T-helper 1 cell (primary cell): ENCODE measurements around the gene ACSS2.

ENCODE experiments used
- DNase-seq, 5 donors: peaks; one replicate each; pipeline ENCODE4 v3.0.0-alpha.2; 2012 to 2020
- total RNA-seq, 4 donors: gene quantifications; one replicate each; lab custom pipeline; 2026; lab: John Stamatoyannopoulos, UW

Gene ACSS2, protein sequence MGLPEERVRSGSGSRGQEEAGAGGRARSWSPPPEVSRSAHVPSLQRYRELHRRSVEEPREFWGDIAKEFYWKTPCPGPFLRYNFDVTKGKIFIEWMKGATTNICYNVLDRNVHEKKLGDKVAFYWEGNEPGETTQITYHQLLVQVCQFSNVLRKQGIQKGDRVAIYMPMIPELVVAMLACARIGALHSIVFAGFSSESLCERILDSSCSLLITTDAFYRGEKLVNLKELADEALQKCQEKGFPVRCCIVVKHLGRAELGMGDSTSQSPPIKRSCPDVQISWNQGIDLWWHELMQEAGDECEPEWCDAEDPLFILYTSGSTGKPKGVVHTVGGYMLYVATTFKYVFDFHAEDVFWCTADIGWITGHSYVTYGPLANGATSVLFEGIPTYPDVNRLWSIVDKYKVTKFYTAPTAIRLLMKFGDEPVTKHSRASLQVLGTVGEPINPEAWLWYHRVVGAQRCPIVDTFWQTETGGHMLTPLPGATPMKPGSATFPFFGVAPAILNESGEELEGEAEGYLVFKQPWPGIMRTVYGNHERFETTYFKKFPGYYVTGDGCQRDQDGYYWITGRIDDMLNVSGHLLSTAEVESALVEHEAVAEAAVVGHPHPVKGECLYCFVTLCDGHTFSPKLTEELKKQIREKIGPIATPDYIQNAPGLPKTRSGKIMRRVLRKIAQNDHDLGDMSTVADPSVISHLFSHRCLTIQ
- 10.1 to 20.4 (median 16.6) reads per million in 4 donors for total RNA-seq

DNA sequence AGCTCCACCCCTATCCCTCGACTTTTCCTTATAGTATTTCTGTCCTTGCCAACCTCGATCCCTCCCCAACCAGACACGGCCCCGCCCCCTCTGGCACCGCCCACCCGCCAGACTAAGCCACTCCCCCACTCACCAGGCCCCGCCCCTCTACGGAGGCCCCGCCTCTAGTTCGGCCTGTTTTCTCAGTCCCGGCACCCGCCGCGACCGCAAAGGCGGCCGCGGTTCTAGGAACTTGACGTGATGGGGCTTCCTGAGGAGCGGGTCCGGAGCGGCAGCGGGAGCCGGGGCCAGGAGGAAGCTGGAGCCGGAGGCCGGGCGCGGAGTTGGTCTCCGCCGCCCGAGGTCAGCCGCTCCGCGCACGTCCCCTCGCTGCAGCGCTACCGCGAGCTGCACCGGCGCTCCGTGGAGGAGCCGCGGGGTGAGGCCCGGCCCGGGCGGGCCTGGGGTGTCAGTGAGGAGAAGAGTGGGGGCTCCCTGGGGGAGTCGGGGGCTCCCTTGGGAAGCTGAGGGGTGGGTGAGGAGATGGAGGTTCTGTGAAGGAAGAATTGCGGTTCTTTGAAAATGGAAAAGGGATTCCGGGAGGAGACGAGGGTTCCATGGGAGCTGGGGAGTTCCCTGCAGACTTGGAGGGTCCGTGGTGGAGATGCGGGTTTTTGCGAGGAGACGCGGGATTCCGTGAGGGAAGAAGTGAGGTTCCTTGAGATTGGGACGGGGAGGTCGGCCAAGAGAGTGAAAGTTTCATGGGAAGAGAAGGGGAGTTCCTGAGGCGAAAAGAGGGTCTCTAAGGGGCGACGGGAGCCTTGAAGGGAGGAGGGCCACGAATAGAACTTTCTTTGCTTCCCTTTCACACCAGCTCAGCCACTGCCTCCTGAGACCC is at the start of gene ACSS2:
Gene ACSS2, plus strand, starts transcription at position 207 of the 877 bp plus-strand sequence. Its CDS starts 34 bp downstream, at position 241.
- peak in 3 of 5 donors; percentile 88 to 95 (median 88) for DNase-seq

DNA sequence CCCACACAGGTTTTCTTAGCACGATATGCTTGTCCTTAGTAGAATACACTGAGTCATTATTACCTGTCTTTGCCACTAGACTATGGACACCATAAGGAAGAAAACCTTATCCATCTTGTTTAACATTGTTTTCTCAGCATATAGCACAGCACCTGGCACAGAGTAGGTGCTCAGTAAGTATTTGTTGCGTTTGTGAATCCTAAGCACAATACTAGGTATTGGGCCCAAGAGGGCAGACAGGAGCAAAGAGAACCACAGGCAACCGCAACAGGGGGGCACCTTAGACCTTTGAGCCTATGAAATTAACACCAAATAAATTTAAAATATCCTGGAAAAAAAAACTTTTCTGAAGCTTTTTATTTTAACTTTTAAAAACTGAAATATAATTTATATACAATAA is 47.2 kb upstream of the ACSS2 start:
- no peak for DNase-seq

DNA sequence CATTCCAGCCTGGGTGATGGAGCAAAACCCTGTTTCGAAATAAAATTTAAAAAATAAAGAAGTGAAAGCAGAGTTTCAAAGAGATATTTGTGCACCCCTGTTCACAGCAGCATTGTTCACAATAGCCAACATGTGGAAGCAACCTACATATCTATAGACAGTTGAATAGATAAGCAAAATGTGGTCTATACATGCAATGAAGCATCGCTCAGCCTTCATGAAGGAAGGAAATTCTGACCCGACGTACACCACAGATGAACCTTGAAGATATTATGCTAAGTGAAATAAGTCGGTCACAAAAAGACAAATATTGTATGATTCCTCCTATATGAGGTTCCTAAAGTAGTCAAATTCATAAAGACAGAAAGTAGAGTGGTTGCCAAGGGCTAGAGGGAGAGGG is 44.5 kb upstream of the ACSS2 start:
- no peak for DNase-seq

GRCh38 chr20:34834459-34834893 is 41.9 kb upstream of the ACSS2 start:
- DNase-seq, result peak in 1 of 5 donors; percentile 35

GRCh38 chr20:34842143-34842542 is 34.3 kb upstream of the ACSS2 start:
- no peak for DNase-seq

DNA sequence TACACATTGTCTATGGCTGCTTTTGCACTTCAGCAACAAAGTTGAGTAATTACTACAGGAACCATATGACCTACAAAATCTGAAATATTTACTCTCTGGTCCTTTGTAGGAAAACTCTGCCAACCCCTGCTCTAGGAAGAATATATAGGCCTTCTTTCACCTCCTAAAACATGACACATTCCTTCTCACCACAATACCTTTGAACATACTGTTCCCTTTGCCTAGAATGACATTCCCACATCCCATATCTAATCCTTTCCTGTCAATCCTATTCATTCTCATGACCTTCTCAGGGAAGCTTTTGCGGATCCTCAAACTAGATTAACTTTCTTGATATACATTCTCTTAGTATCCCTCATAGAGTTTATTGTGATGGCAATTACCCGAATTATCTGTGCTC is 33.0 kb upstream of the ACSS2 start:
- DNase-seq, result no peak

DNA sequence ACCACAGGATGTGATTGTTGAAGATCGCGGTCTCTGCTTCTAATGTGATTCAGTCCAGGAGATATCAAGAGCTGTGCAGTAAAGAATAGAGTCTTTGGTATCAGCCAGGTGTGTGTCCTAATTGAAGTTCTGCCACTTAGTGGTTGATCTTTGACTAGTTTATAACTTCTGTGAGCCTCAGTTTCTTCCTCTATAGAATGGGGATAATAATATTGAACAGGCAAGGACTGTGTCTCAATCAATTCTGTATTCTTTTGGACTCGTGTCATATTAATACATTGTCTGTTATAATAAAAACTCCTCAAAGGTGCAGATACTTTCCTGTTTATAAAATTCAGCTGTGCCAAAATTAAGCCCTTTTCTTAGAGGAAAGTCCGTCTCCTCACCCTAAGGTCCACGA is 27.8 kb upstream of the ACSS2 start:
- DNase-seq, result no peak

GRCh38 chr20:34849778-34850177 is 26.6 kb upstream of the ACSS2 start:
- no peak for DNase-seq

GRCh38 chr20:34850969-34851368 is 25.4 kb upstream of the ACSS2 start:
- no peak for DNase-seq

- DNase-seq, result no peak
Measured at GRCh38 chr20:34852298-34852697, 24.1 kb upstream of the ACSS2 start.

GRCh38 chr20:34859367-34859766 is 17.0 kb upstream of the ACSS2 start:
- DNase-seq, result no peak

DNA sequence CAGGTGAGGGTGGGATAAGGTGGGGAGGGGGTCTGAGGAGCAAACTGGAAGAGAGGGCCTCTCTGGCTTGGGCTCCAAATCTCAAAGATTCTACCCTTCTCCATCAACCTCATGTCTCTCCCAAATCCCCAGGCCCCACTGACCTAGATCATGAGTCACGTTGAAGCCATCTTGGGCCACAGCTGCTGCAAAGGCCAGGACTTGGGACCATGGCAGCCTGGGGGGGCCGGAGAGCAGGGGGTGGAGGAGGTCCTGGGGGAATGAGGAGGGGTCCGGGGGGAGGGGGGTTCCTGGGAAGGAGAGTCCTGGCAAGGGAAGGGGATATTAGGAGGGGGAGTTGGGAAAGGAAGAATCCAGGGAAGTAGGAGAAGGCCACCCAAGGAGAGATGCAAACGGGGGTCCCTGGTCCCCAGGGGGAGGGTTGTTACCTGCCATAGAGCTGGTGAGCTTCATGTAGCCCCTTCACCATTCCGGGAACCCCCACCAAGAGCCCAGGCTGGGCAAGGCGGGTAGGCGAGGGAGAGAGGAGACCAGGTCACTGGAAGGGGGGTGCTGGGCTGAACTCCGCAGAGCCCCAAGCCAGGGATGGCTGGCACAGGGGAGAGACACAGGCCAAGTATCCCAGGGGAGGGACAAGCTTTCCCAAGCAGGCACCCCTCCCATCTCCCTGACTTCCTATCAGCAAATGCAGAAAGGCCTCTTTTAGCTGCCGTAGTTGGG is 16.4 kb upstream of the ACSS2 start:
- DNase-seq, result no peak

- DNase-seq, result no peak
Measured at GRCh38 chr20:34861386-34862084, 14.9 kb upstream of the ACSS2 start.

GRCh38 chr20:34862724-34863123 is 13.7 kb upstream of the ACSS2 start:
- no peak for DNase-seq

GRCh38 chr20:34863421-34863965 is 12.9 kb upstream of the ACSS2 start:
- DNase-seq, result no peak

DNA sequence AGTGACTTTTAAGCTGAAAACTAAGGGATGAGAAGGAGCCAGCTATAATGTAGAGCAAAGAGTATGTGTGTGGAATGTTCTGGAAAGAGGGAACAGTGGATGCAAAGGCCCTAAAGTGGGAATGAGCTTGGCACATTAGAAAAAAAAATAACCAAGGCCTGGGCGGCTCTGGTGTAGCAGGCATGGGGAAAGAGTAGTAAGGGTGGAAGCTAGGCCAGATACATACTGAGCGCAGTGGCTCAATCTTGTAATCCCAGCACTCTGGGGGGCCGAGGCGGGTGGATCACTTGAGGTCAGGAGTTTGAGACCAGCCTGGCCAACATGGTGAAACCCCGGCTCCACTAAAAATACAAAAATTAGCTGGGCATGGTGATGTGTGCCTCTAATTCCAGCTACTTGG is 12.2 kb upstream of the ACSS2 start:
- no peak for DNase-seq

- no peak for DNase-seq
Measured at GRCh38 chr20:34871320-34871926, 5.0 kb upstream of the ACSS2 start.

GRCh38 chr20:34871966-34872621 is 4.3 kb upstream of the ACSS2 start:
- no peak for DNase-seq

GRCh38 chr20:34872622-34873224 is 3.7 kb upstream of the ACSS2 start, which contains the start of gene GGT7:
GGT7 (minus strand) TSS chr20:34872856; CDS start chr20:34872815, 41 bp downstream.
- DNase-seq, result peak; percentile 79 to 85 (median 84)
